ENCODE data around the gene C16orf78.

Gene C16orf78

DNA sequence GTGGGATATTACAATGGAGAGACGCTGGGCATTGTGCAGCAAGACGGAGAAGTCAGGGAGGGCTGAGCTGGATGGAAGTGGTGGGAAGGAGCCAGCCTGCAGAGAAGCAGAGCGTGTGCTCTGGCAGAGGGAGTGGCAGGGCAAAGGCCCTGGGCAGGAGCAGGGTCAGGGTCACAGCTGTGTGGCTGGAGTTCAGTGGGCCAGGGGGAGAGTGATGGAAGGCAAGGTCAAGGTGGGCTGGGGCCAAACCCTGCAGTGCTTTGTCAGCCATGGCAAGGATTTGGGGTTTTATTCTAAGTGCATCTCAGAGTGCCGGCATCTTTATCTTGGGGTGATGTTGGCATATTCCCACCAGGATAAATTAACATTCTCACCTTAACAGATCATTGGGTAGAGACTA lies 31.9 kb upstream of the C16orf78 start:
- TF ChIP-seq CTCF (IDR thresholded peaks at IDR 0.05; ENCODE audit: control extremely low read depth, extremely low read depth, low read depth, missing control alignments): no peak
- POLR2A ChIA-PET: no interaction called here
- no peak for DNase-seq (ENCODE audit: extremely low spot score)
- CTCF ChIA-PET: interaction anchor here (1.4 kb wide), 1 partner anchor 10 kb away, joined by 4 read pairs; no protein-coding TSS in a partner anchor

- POLR2A ChIA-PET: no interaction called here
- CTCF ChIA-PET: no interaction called here
- TF ChIP-seq CTCF (IDR thresholded peaks at IDR 0.05; ENCODE audit: control extremely low read depth, extremely low read depth, low read depth, missing control alignments): no peak
- no peak for DNase-seq (ENCODE audit: extremely low spot score)
Measured at GRCh38 chr16:49342336-49343265, 31.0 kb upstream of the C16orf78 start.

DNA sequence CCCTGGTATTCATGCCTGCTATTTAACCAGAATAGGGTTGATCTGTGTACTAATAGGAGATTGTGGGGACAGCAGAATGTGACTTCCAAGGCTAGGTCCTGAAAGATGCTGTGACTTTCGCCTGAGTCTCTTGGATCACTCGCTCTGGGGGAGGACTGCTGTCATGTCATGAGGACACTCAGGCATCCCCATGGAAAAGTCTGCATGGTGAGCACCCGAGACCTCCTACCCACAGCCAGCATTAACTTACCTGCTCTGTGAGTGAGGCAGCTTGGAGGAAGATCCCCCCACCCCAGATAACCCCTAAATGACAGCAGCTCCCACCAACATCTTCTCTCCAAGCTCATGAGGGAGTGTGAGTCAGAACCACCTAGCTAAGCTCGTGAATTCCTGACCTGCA lies 30.3 kb upstream of the C16orf78 start:
- DNase-seq (ENCODE audit: extremely low spot score): no peak
- no peak for TF ChIP-seq CTCF (IDR thresholded peaks at IDR 0.05; ENCODE audit: control extremely low read depth, extremely low read depth, low read depth, missing control alignments)
- POLR2A ChIA-PET: no interaction called here
- CTCF ChIA-PET: no interaction called here

GRCh38 chr16:49344401-49344800 lies 29.2 kb upstream of the C16orf78 start:
- CTCF ChIA-PET: interaction anchor here (1.2 to 1.4 kb wide), 2 partner anchors 8 to 657 kb away, joined by 4 read pairs; no protein-coding TSS in a partner anchor
- no peak for TF ChIP-seq CTCF (IDR thresholded peaks at IDR 0.05; ENCODE audit: control extremely low read depth, extremely low read depth, low read depth, missing control alignments)
- POLR2A ChIA-PET: no interaction called here
- DNase-seq (ENCODE audit: extremely low spot score): no peak

GRCh38 chr16:49345829-49346228 lies 27.8 kb upstream of the C16orf78 start:
- ChIA-PET CTCF (interaction anchor here (1.0 to 1.4 kb wide), 2 partner anchors 10 to 659 kb away, joined by 3 to 4 read pairs; no protein-coding TSS in a partner anchor), POLR2A (no interaction called here)
- TF ChIP-seq CTCF (IDR thresholded peaks at IDR 0.05; ENCODE audit: control extremely low read depth, extremely low read depth, low read depth, missing control alignments): no peak
- no peak for DNase-seq (ENCODE audit: extremely low spot score)

GRCh38 chr16:49346459-49346858 lies 27.1 kb upstream of the C16orf78 start:
- TF ChIP-seq CTCF (IDR thresholded peaks at IDR 0.05; ENCODE audit: control extremely low read depth, extremely low read depth, low read depth, missing control alignments): no peak
- ChIA-PET CTCF (interaction anchor here (1.1 to 4.1 kb wide), 3 partner anchors 12 to 659 kb away, joined by 3 to 26 read pairs (median 4); no protein-coding TSS in a partner anchor), POLR2A (no interaction called here)
- no peak for DNase-seq (ENCODE audit: extremely low spot score)

All from GM10248 (cell line).